ENCODE measurements around the gene HECW1.

GRCh38 chr7:43462836-43463235 is 350.4 kb downstream of the HECW1 start:
- TF ChIP-seq EZH2 (IDR thresholded peaks at IDR 0.05; ENCODE audit: low read length) (no peak), CTCF (optimal IDR thresholded peaks at IDR 0.05 in 1 of 3, IDR thresholded peaks at IDR 0.05 in 1 of 3, conservative IDR thresholded peaks at IDR 0.05 in 1 of 3; ENCODE audit: extremely low read depth in 1 of 3, insufficient read depth in 2 of 3, low read length in 3 of 3) (no peak)

Measured in keratinocyte (primary cell).